ENCODE data around the gene CPSF4.
A peak's percentile ranks its signal among the peaks of the same experiment; 100 is the strongest.
"Not testable (repeated sequence)": the region's sequence is repeated elsewhere in the genome, so short reads cannot be mapped to it uniquely, and the experiment has no call there.

Gene CPSF4

GRCh38 chr7:99499721-99500636 is 61.2 kb downstream of the CPSF4 start, which contains the start of gene ZNF394:
Gene ZNF394 (minus strand): TSS chr7:99500281. CDS start chr7:99500093, 188 bp downstream.
- peaks cover 10% of the 10 kb centered on the region; the same call in 1 of the 2 replicates for H3K9me3 ChIP-seq (ENCODE audit: control insufficient read depth, insufficient read depth, low read length)
- peaks cover 27% of the 10 kb centered on the region for H3K4me1 ChIP-seq (ENCODE audit: control insufficient read depth, low read length)
- H3K4me2 ChIP-seq (ENCODE audit: low read length), result peak within 1 kb of the TSS; percentile 88
- H3K79me2 ChIP-seq (ENCODE audit: control insufficient read depth, low read length), result peaks cover 67% of the 10 kb centered on the region
- H3F3A ChIP-seq (ENCODE audit: control insufficient read depth, insufficient read depth), result peaks cover 9% of the 10 kb centered on the region
- H3K4me3 ChIP-seq (ENCODE audit: low read length), result peak within 1 kb of the TSS; percentile 96
- H3K9me2 ChIP-seq (replicated peaks; ENCODE audit: control insufficient read depth, low read length), result no peaks in the 10 kb centered on the region
- H3K27me3 ChIP-seq (ENCODE audit: control insufficient read depth, low read length), result no peaks in the 10 kb centered on the region
- H4K20me1 ChIP-seq (ENCODE audit: control insufficient read depth, insufficient read depth, low read depth, low read length), result peaks cover 17% of the 10 kb centered on the region
- no peak for TF ChIP-seq EZH2phosphoT487 (IDR thresholded peaks at IDR 0.05; ENCODE audit: borderline replicate concordance, low read length)
- TF ChIP-seq, protein P1, sequence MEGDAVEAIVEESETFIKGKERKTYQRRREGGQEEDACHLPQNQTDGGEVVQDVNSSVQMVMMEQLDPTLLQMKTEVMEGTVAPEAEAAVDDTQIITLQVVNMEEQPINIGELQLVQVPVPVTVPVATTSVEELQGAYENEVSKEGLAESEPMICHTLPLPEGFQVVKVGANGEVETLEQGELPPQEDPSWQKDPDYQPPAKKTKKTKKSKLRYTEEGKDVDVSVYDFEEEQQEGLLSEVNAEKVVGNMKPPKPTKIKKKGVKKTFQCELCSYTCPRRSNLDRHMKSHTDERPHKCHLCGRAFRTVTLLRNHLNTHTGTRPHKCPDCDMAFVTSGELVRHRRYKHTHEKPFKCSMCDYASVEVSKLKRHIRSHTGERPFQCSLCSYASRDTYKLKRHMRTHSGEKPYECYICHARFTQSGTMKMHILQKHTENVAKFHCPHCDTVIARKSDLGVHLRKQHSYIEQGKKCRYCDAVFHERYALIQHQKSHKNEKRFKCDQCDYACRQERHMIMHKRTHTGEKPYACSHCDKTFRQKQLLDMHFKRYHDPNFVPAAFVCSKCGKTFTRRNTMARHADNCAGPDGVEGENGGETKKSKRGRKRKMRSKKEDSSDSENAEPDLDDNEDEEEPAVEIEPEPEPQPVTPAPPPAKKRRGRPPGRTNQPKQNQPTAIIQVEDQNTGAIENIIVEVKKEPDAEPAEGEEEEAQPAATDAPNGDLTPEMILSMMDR (IDR thresholded peaks at IDR 0.05; ENCODE audit: low read depth, low read length, poor library complexity, severe bottlenecking), result peak; percentile 38
- peaks cover 53% of the 10 kb centered on the region for H3K36me3 ChIP-seq (ENCODE audit: control insufficient read depth, low read length)
- peak within 1 kb of the TSS; percentile 79 for H3K27ac ChIP-seq (ENCODE audit: low read depth, low read length)

GRCh38 chr7:99500637-99501009 is 61.9 kb downstream of the CPSF4 start:
- Histone ChIP-seq H4K20me1 (ENCODE audit: control insufficient read depth, insufficient read depth, low read depth, low read length) (peaks cover 17% of the 10 kb centered on the region), H3K9me3 (ENCODE audit: control insufficient read depth, insufficient read depth, low read length) (peaks cover 10% of the 10 kb centered on the region; the same call in 1 of the 2 replicates), H3K4me2 (ENCODE audit: low read length) (peak overlapping the region; percentile 88), H3K9me2 (replicated peaks; ENCODE audit: control insufficient read depth, low read length) (no peaks in the 10 kb centered on the region), H3K79me2 (ENCODE audit: control insufficient read depth, low read length) (peaks cover 67% of the 10 kb centered on the region), H3K36me3 (ENCODE audit: control insufficient read depth, low read length) (peaks cover 50% of the 10 kb centered on the region), H3K4me1 (ENCODE audit: control insufficient read depth, low read length) (peaks cover 29% of the 10 kb centered on the region), H3F3A (ENCODE audit: control insufficient read depth, insufficient read depth) (peaks cover 9% of the 10 kb centered on the region), H3K4me3 (ENCODE audit: low read length) (peak overlapping the region; percentile 96), H3K27ac (ENCODE audit: low read depth, low read length) (peak overlapping the region; percentile 79), H3K27me3 (ENCODE audit: control insufficient read depth, low read length) (no peaks in the 10 kb centered on the region)
- no peak for TF ChIP-seq EZH2phosphoT487 (IDR thresholded peaks at IDR 0.05; ENCODE audit: borderline replicate concordance, low read length)
- TF ChIP-seq, protein P1 (IDR thresholded peaks at IDR 0.05; ENCODE audit: low read depth, low read length, poor library complexity, severe bottlenecking), result no peak

DNA sequence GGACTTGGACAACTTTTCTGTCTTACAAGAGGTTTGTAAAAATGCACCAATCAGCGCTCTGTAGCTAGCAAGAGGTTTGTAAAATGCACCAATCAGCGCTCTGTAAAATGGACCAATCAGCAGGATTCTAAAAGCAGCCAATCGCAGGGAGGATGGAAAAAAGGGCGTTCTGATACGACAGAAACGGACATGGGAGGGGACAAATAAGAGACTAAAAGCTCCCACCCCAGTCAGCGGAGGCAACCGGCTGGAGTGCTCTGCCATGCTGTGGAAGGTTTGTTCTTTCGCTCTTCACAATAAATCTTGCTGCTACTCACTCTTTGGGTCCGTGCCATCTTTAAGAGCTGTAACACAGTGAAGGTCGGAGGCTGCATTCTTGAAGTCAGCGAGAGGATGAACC is 62.5 kb downstream of the CPSF4 start:
- peak overlapping the region; percentile 96 for H3K4me3 ChIP-seq (ENCODE audit: low read length)

GRCh38 chr7:99504281-99504602 is 65.5 kb downstream of the CPSF4 start:
- TF ChIP-seq, protein P1 (IDR thresholded peaks at IDR 0.05; ENCODE audit: low read depth, low read length, poor library complexity, severe bottlenecking), result no peak
- TF ChIP-seq EZH2phosphoT487 (IDR thresholded peaks at IDR 0.05; ENCODE audit: borderline replicate concordance, low read length), result no peak
- Histone ChIP-seq H3K4me1 (ENCODE audit: control insufficient read depth, low read length) (peaks cover 27% of the 10 kb centered on the region), H3K9me3 (ENCODE audit: control insufficient read depth, insufficient read depth, low read length) (peaks cover 6% of the 10 kb centered on the region; the same call in 1 of the 2 replicates), H3K27ac (ENCODE audit: low read depth, low read length) (peak overlapping the region; percentile 80), H3K27me3 (ENCODE audit: control insufficient read depth, low read length) (no peaks in the 10 kb centered on the region), H3K79me2 (ENCODE audit: control insufficient read depth, low read length) (peaks cover 60% of the 10 kb centered on the region), H4K20me1 (ENCODE audit: control insufficient read depth, insufficient read depth, low read depth, low read length) (0 out of 2 replicates have a peak, but pooled peaks cover 4% of the 10 kb centered on the region), H3K4me3 (ENCODE audit: low read length) (peak overlapping the region; percentile 95), H3F3A (ENCODE audit: control insufficient read depth, insufficient read depth) (peaks cover 9% of the 10 kb centered on the region), H3K36me3 (ENCODE audit: control insufficient read depth, low read length) (peaks cover 26% of the 10 kb centered on the region), H3K4me2 (ENCODE audit: low read length) (peak overlapping the region; percentile 88), H3K9me2 (replicated peaks; ENCODE audit: control insufficient read depth, low read length) (no peaks in the 10 kb centered on the region)

More for the DNA sequence above, 62.5 kb downstream of the CPSF4 start:
- H3K9me2 ChIP-seq (replicated peaks; ENCODE audit: control insufficient read depth, low read length); H3K27me3 ChIP-seq (ENCODE audit: control insufficient read depth, low read length); H3F3A ChIP-seq (ENCODE audit: control insufficient read depth, insufficient read depth); H3K27ac ChIP-seq (ENCODE audit: low read depth, low read length); H3K9me3 ChIP-seq (ENCODE audit: control insufficient read depth, insufficient read depth, low read length): not testable (repeated sequence)
- Histone ChIP-seq H4K20me1 (ENCODE audit: control insufficient read depth, insufficient read depth, low read depth, low read length) (peaks cover 17% of the 10 kb centered on the region), H3K4me2 (ENCODE audit: low read length) (peak overlapping the region; percentile 88), H3K36me3 (ENCODE audit: control insufficient read depth, low read length) (peaks cover 46% of the 10 kb centered on the region), H3K4me1 (ENCODE audit: control insufficient read depth, low read length) (peaks cover 36% of the 10 kb centered on the region), H3K79me2 (ENCODE audit: control insufficient read depth, low read length) (peaks cover 67% of the 10 kb centered on the region)

Data from DOHH2 (cell line).